CD8-positive, alpha-beta memory T cell (primary cell): ENCODE data around the gene FAM3D. TPM values are rescaled to one million over a fixed set of nuclear protein-coding genes. Genes with fewer than 3 reads are reported as not detected.

Source experiments
- CTCF ChIA-PET: fragments of 350-600 bp; sonication (Branson Sonifier 250); formaldehyde crosslinking; loops from one replicate; lab custom pipeline; 2021; ENCODE audit warnings: antibody characterized with exemption; lab: Charles Lee
- POLR2A ChIA-PET: fragments of 350-600 bp; sonication (Branson Sonifier 250); formaldehyde crosslinking; loops from one replicate; lab custom pipeline; 2021; ENCODE audit warnings: antibody characterized with exemption; lab: Charles Lee
- DNase-seq, 5 donors: peaks; one replicate each; pipeline versions ENCODE4 v3.0.0 to v3.0.0-alpha.2; 2020 to 2022; ENCODE audit warnings: mixed read lengths in 1 of 5
- H3K27ac ChIP-seq: one replicate; pipeline ENCODE4 v1.7.0; 2013; ENCODE audit warnings: low read depth, mild to moderate bottlenecking, low read length, moderate library complexity
- H3K27me3 ChIP-seq: 2 replicates; pipeline ENCODE4 v1.7.0; 2013; ENCODE audit warnings: low read length, mild to moderate bottlenecking; ENCODE audit not compliant: insufficient read depth, poor library complexity, severe bottlenecking
- H3K36me3 ChIP-seq: 2 replicates; pipeline ENCODE4 v1.7.0; 2013; ENCODE audit warnings: mild to moderate bottlenecking, low read length, moderate library complexity; ENCODE audit not compliant: insufficient read depth
- H3K4me1 ChIP-seq: 2 replicates; pipeline ENCODE4 v1.7.0; 2013; ENCODE audit warnings: mild to moderate bottlenecking, low read length, moderate library complexity; ENCODE audit not compliant: insufficient read depth
- H3K4me3 ChIP-seq: 2 replicates; pipeline ENCODE4 v1.7.0; 2013; ENCODE audit warnings: mild to moderate bottlenecking, low read length
- H3K9me3 ChIP-seq: 2 replicates; pipeline ENCODE4 v1.7.0; 2013; ENCODE audit warnings: mild to moderate bottlenecking, low read length
- H3K27ac Mint-ChIP-seq, 8 donors: one replicate each; pipeline ENCODE4 v1.8.0; 2020 to 2021; ENCODE audit warnings: mixed read lengths in 8 of 8, mild to moderate bottlenecking in 6 of 8, inconsistent platforms in 3 of 8, moderate library complexity in 3 of 8
- H3K27me3 Mint-ChIP-seq, 2 donors: one replicate each; pipeline ENCODE4 v1.8.0; 2020 to 2021; ENCODE audit warnings: mixed read lengths in 2 of 2, mild to moderate bottlenecking in 1 of 2, moderate library complexity in 1 of 2
- H3K36me3 Mint-ChIP-seq, 3 donors: one replicate each; pipeline ENCODE4 v1.8.0; 2020 to 2021; ENCODE audit warnings: mixed read lengths in 3 of 3, inconsistent platforms in 1 of 3, mild to moderate bottlenecking in 1 of 3
- H3K4me1 Mint-ChIP-seq, 3 donors: one replicate each; pipeline ENCODE4 v1.8.0; 2020 to 2021; ENCODE audit warnings: mixed read lengths in 3 of 3, inconsistent platforms in 1 of 3, mild to moderate bottlenecking in 1 of 3
- H3K4me3 Mint-ChIP-seq, 7 donors: one replicate each; pipeline ENCODE4 v1.8.0; 2020 to 2021; ENCODE audit warnings: mixed read lengths in 7 of 7, mild to moderate bottlenecking in 6 of 7, moderate library complexity in 4 of 7, inconsistent platforms in 2 of 7
- H3K9me3 Mint-ChIP-seq, 5 donors: one replicate each; pipeline ENCODE4 v1.8.0; 2020 to 2022; ENCODE audit warnings: mixed read lengths in 5 of 5, mild to moderate bottlenecking in 3 of 5, moderate library complexity in 2 of 5, inconsistent platforms in 1 of 5
- polyA plus RNA-seq: library from polyadenylated mRNA; unstranded; fragments of 300-500 nt; fragmentation: Illumina TruSeq; gene quantifications from one replicate; pipeline ENCODE4 v1.2.3, GENCODE V29; 2021
- total RNA-seq, 2 experiments: library from RNA; stranded (reverse); gene quantifications; one replicate each; pipeline ENCODE4 v1.2.3, GENCODE V29; 2021

FAM3D gene
- total and polyA plus RNA-seq, 3 experiments from 2014 or later: not detected

DNA sequence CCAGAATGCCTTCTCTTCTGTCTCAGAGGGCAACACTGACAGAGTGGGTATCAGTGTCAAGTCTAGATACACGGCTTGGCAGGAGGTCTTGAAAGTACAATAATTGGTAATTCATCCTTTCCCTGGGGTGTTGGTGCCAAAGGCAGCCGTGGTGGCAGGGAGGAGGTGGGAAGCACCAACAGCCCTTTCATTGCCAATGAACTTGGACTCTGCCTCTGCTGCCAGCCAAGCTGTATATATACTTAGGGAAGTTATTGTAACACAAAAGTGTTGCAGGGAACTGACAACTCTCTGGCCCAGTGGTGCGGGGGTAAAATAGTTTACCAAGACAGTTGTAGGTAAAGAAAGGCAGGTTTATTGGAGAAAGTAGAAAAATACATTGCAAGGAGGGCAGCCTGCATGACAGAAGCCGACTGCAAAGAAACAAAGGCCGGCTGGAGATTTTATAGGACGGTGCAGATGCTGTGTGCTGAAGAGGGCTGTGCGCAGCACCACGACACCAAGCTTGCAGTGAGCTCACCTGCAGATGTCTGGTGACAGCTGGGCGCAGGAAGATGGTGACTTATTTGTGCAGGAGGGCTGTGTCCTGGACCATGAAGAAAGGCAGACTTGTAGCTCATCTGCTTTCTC is 4.0 kb upstream of the FAM3D start:
- POLR2A ChIA-PET: no interaction called here
- no peaks in the 10 kb centered on the region for H3K36me3 ChIP-seq

DNA sequence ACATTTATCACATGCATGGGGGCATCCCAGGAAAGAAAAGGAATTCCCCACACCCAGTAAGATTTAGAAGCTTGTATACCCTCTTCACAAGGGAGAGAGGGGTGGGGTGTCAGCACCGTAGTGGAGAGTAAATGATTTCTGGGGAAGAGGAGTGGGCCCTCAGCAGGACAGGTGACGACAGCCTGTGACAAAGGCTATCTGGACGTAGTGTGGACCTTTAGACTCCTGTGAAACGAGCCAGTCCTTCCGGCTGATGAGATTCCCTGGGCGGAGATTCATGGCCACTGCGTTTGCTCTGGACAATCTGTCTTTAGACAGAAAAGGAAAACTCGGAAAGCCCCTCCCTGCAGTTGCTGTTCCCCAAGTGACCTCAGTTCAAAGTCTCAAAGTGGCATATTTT is 1.7 kb upstream of the FAM3D start:
- Mint-ChIP-seq H3K4me3 (no peak overlapping the region), H3K9me3 (peaks cover 0 to 1% (median 0%) of the 10 kb centered on the region in 5 donors), H3K27ac (peak overlapping the region in 1 of 8 donors; percentile 9), H3K4me1 (no peaks in the 10 kb centered on the region), H3K36me3 (no peaks in the 10 kb centered on the region), H3K27me3 (peaks cover 2 to 26% of the 10 kb centered on the region in 2 donors)
- Histone ChIP-seq H3K9me3 (no peaks in the 10 kb centered on the region), H3K27ac (no peak overlapping the region), H3K4me3 (no peak overlapping the region), H3K36me3 (no peaks in the 10 kb centered on the region), H3K27me3 (no peaks in the 10 kb centered on the region), H3K4me1 (no peaks in the 10 kb centered on the region)
- POLR2A ChIA-PET: no interaction called here
- DNase-seq: no peak
- CTCF ChIA-PET: no interaction called here

More for the DNA sequence above, 4.0 kb upstream of the FAM3D start:
- CTCF ChIA-PET: no interaction called here
- no peak overlapping the region for H3K4me3 ChIP-seq
- H3K9me3 ChIP-seq: no peaks in the 10 kb centered on the region
- Mint-ChIP-seq H3K36me3 (no peaks in the 10 kb centered on the region), H3K4me3 (no peak overlapping the region), H3K4me1 (no peaks in the 10 kb centered on the region), H3K27me3 (peaks cover 0 to 14% of the 10 kb centered on the region in 2 donors), H3K9me3 (peaks cover 0 to 3% (median 0%) of the 10 kb centered on the region in 5 donors), H3K27ac (no peak overlapping the region)
- DNase-seq: no peak
- H3K27me3 ChIP-seq: no peaks in the 10 kb centered on the region
- H3K27ac ChIP-seq: no peak overlapping the region
- no peaks in the 10 kb centered on the region for H3K4me1 ChIP-seq

DNA sequence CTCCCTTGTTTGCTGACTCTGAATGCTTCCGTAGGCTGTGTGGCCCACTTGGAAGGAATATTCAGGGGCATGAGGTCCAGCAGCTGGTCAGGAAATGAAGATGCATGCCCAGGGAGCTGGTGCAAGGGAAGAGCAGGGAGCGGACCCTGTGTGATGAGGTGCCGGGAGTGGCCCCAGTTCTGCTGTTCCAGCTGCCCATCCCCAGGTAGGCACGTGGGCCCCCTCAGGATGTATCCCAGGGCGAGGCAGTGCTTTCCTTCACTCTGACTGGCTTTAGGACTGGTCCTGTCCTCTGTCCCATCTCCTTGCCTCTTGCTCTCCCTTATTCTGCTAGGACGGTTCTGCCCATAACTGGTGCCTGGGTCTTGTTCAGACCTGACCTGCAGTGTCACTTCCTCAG is 1.1 kb upstream of the FAM3D start:
- Mint-ChIP-seq H3K4me1 (no peaks in the 10 kb centered on the region), H3K27me3 (peaks cover 2 to 26% of the 10 kb centered on the region in 2 donors), H3K27ac (no peak overlapping the region), H3K9me3 (no peaks in the 10 kb centered on the region), H3K4me3 (no peak overlapping the region), H3K36me3 (no peaks in the 10 kb centered on the region)
- no peak overlapping the region for H3K27ac ChIP-seq
- H3K4me1 ChIP-seq: no peaks in the 10 kb centered on the region
- no peaks in the 10 kb centered on the region for H3K9me3 ChIP-seq
- H3K36me3 ChIP-seq: no peaks in the 10 kb centered on the region
- no peaks in the 10 kb centered on the region for H3K27me3 ChIP-seq
- ChIA-PET CTCF (no interaction called here), POLR2A (no interaction called here)
- DNase-seq: no peak
- H3K4me3 ChIP-seq: no peak overlapping the region

DNA sequence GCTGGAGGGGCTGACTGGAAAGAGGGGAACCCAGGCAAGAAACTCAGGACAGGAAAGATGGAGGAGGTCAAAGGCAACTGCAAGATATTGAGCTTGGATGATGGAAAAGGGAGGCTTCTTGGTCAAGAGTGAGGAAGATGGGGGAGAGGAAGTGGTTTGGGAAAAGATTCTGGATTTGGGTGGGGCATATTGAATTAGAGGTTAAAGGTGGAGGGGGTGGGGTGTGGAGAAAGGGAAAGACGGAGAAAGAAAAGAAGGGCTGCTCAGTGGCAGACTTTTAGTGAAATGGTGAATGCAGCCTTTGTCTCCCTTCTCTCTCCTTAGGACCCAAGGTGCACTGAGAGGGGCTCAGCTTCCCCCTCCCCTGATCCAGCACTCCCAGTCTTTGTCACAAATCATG is 655 bp upstream of the FAM3D start:
- ChIA-PET CTCF (no interaction called here), POLR2A (no interaction called here)
- no peaks in the 10 kb centered on the region for H3K4me1 ChIP-seq
- no peak overlapping the region for H3K27ac ChIP-seq
- no peak for DNase-seq
- Mint-ChIP-seq H3K36me3 (no peaks in the 10 kb centered on the region), H3K4me1 (no peaks in the 10 kb centered on the region), H3K4me3 (no peak overlapping the region), H3K27ac (no peak overlapping the region), H3K9me3 (no peaks in the 10 kb centered on the region), H3K27me3 (peaks cover 2 to 26% of the 10 kb centered on the region in 2 donors)
- H3K36me3 ChIP-seq: no peaks in the 10 kb centered on the region
- no peak overlapping the region for H3K4me3 ChIP-seq
- H3K9me3 ChIP-seq: no peaks in the 10 kb centered on the region
- H3K27me3 ChIP-seq: no peaks in the 10 kb centered on the region

DNA sequence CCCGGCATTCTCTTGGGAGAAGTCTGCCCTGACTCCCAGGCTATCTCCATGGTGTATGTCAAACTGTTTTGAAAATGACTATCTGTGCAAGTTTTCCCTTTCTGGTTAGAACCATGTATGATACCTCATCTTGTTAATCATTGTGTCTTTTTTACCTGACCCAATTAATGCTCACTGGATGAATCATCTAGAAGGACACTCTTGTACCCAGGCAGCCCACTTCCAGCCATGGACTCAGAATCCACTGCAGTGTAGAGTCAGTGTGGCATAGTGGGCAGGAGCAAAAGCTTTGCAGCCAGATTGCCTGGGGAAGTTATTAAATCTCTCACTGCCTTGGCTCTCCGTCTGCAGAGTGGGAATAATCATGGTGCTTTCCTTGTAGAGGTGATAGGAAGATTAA is 1.2 kb downstream of the FAM3D start:
- POLR2A ChIA-PET: no interaction called here

DNA sequence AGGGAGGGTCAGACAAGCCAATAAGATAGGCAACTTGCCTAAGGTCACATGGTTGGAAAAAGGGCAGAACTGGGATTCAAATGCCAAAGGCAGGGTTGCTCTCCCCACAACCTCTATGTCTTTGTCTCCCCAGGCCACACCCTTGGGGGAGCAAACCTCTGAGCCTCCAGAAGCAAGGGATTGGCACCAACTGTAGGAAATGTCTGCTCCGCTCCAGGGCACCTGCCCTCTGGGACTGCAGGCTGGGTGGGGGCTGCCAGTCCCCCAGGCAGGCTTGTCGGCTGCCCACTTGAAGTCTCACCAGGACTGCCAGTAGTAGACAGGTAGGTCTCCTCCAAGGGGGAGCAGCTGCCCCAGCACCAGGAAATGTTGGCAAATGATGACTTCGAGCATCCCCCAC is 2.0 kb downstream of the FAM3D start:
- H3K27ac Mint-ChIP-seq: no peak overlapping the region
- CTCF ChIA-PET: no interaction called here
- Histone ChIP-seq H3K4me3 (no peak overlapping the region), H3K27me3 (no peaks in the 10 kb centered on the region), H3K27ac (no peak overlapping the region), H3K4me1 (no peaks in the 10 kb centered on the region), H3K36me3 (no peaks in the 10 kb centered on the region), H3K9me3 (no peaks in the 10 kb centered on the region)
- POLR2A ChIA-PET: no interaction called here
- DNase-seq: no peak
- no peak overlapping the region for H3K4me3 Mint-ChIP-seq
- H3K27me3 Mint-ChIP-seq: peaks cover 2 to 26% of the 10 kb centered on the region in 2 donors
- no peaks in the 10 kb centered on the region for H3K4me1 Mint-ChIP-seq
- no peaks in the 10 kb centered on the region for H3K36me3 Mint-ChIP-seq
- H3K9me3 Mint-ChIP-seq: no peaks in the 10 kb centered on the region

More for the DNA sequence above, 1.2 kb downstream of the FAM3D start:
- Mint-ChIP-seq H3K4me3 (no peak overlapping the region), H3K4me1 (no peaks in the 10 kb centered on the region), H3K9me3 (no peaks in the 10 kb centered on the region), H3K27me3 (peaks cover 2 to 26% of the 10 kb centered on the region in 2 donors), H3K27ac (no peak overlapping the region), H3K36me3 (no peaks in the 10 kb centered on the region)
- no peaks in the 10 kb centered on the region for H3K27me3 ChIP-seq
- DNase-seq: no peak
- no peaks in the 10 kb centered on the region for H3K36me3 ChIP-seq
- CTCF ChIA-PET: no interaction called here
- H3K9me3 ChIP-seq: no peaks in the 10 kb centered on the region
- H3K27ac ChIP-seq: no peak overlapping the region
- H3K4me3 ChIP-seq: no peak overlapping the region
- no peaks in the 10 kb centered on the region for H3K4me1 ChIP-seq

DNA sequence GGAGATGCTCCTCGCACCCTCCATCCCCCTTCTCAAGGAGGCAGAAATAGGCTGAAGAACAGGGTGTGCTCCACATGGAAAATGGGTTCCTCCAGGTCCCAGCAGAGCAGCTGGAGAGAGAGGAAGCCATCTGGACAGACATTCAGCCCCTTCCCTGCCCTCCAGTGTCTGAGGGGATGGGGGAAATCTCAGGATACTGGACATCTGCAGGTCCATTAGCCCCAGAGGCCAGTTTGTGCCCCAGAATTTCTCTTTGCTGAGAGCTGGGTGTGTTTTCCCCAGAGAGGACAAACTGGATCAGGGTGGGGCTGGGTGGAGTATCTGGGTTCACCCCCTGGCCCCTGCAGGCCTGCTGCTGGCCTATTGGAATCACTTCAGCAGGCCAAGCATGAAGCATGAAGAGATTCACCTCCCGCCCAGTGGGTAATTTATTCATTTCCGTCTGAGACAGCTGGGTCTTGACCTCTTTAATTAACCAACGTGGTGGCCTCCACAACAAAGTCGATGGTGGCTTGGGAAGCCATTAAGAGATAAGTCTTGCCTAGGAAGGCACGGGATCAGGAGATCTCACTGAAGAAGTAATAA is 4.6 kb downstream of the FAM3D start:
- no peaks in the 10 kb centered on the region for H3K4me1 Mint-ChIP-seq
- CTCF ChIA-PET: no interaction called here
- DNase-seq: no peak

DNA sequence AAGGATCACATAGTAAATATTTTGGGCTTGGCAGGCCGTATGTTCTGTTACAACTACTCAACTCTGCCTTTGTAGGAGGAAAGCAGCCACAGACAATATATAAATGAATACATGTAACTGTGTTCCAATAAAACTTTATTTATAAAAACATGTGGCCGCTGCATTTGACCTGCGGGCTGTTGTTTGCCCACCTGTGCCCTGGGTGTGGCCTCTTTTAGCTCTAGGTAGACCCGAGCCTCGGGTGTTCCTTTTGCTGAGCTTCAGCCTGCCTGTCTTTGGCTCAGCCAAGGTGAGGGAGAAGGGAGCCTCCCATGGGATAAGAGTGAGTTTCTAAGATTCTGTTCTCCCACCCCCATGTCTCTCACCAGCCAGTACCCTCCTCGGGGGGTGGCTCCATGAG is 5.6 kb downstream of the FAM3D start:
- no peak overlapping the region for H3K4me3 ChIP-seq
- no peak for DNase-seq
- H3K27me3 Mint-ChIP-seq: peaks cover 5 to 27% of the 10 kb centered on the region in 2 donors
- POLR2A ChIA-PET: no interaction called here
- no peaks in the 10 kb centered on the region for H3K9me3 ChIP-seq
- no peaks in the 10 kb centered on the region for H3K27me3 ChIP-seq
- CTCF ChIA-PET: no interaction called here
- H3K9me3 Mint-ChIP-seq: no peaks in the 10 kb centered on the region
- no peak overlapping the region for H3K27ac Mint-ChIP-seq
- no peak overlapping the region for H3K27ac ChIP-seq
- no peaks in the 10 kb centered on the region for H3K4me1 ChIP-seq
- H3K36me3 Mint-ChIP-seq: no peaks in the 10 kb centered on the region
- H3K4me1 Mint-ChIP-seq: no peaks in the 10 kb centered on the region
- no peak overlapping the region for H3K4me3 Mint-ChIP-seq
- no peaks in the 10 kb centered on the region for H3K36me3 ChIP-seq

More for the DNA sequence above, 4.6 kb downstream of the FAM3D start:
- H3K9me3 ChIP-seq: no peaks in the 10 kb centered on the region
- no peak overlapping the region for H3K27ac ChIP-seq
- Mint-ChIP-seq H3K4me3 (no peak overlapping the region), H3K27me3 (peaks cover 5 to 28% of the 10 kb centered on the region in 2 donors), H3K27ac (no peak overlapping the region), H3K36me3 (no peaks in the 10 kb centered on the region), H3K9me3 (no peaks in the 10 kb centered on the region)
- H3K4me3 ChIP-seq: no peak overlapping the region
- H3K27me3 ChIP-seq: no peaks in the 10 kb centered on the region
- H3K4me1 ChIP-seq: no peaks in the 10 kb centered on the region
- POLR2A ChIA-PET: no interaction called here
- no peaks in the 10 kb centered on the region for H3K36me3 ChIP-seq
